NCI-H1694 treated with DMSO at 0.1 percent for 48 hours (cell line): ENCODE measurements around the gene CHD9.
"Not testable (repeated sequence)": the region's sequence is repeated elsewhere in the genome, so short reads cannot be mapped to it uniquely, and the experiment has no call there.

Experiments
- DNase-seq: peaks from one replicate; lab custom pipeline; 2025; lab: John Stamatoyannopoulos, UW

CHD9 gene

GRCh38 chr16:53207810-53208752 is 153.3 kb downstream of the CHD9 start:
- DNase-seq: peak; percentile 90

DNA sequence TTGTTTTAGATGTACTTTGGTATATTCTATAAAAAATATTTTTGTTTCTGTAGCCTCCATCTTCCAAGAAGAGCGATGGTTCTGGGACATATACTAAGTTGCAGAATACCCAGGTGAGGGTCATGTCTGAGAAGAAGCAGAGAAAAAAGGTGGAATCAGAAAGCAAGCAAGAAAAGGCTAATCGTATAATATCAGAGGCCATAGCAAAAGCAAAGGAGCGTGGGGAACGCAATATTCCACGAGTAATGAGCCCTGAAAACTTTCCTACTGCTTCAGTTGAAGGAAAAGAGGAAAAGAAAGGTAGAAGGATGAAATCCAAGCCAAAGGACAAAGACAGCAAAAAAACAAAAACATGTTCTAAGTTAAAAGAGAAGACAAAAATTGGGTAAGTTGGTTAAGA is 154.6 kb downstream of the CHD9 start:
- DNase-seq: no peak

GRCh38 chr16:53209877-53210276 is 155.1 kb downstream of the CHD9 start:
- no peak for DNase-seq

- DNase-seq: no peak
These were observed 156.5 kb downstream of the CHD9 start for GRCh38 chr16:53211253-53211652.

- DNase-seq: no peak
These were observed 158.1 kb downstream of the CHD9 start for GRCh38 chr16:53212893-53213223.

- no peak for DNase-seq
These were observed 158.8 kb downstream of the CHD9 start for GRCh38 chr16:53213542-53213941.

GRCh38 chr16:53216798-53217197 is 162.0 kb downstream of the CHD9 start:
- DNase-seq: no peak

DNA sequence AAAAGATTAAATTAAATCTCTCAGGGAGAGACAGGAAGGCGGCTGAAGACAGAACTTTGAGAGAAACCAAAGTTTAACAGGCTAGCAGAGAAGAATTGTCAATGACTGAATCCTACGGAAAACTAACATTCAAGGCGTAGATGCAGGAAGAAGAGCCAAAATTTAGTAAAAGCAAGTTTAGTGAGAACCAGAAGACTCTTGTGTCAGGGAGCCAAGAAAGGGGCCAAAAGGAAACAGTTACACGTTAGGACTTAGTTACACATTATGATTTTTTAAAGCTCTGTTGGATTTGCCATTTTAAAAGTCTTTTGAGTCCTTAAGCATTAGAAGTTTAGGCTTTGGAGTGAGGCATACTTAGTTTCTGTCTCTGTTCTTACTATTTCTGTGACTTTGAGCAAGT is 164.6 kb downstream of the CHD9 start:
- DNase-seq: no peak

DNA sequence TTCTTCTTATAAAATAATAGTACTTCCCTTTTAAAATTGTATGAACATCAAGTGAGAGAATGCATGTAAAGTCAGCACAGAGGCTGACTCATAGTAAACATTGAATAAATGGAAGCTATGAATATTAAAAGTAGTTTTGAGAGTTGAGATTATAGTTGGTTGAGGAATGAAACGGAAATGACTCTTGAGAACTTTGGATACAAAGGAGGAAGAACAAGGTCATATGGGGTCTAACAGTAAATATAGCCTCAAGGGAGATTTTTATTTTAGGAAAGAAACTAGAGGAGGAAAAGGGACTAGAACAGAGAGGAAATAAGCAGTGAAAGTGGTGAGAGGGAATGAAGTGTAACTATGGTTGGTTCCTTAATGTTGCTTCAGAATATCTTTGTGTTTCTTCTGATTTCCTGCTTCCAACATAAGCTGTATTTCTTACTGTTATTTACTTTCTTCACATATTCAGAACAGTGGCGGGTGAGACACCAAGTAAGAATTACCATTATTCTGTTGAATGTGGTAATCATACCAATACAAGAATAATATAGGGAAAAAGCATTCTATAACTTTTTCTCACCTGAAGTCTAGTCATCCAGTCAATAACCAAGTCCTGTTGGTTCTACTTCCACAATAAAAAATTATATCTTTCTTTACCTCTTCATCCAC is 165.1 kb downstream of the CHD9 start:
- DNase-seq: no peak

DNA sequence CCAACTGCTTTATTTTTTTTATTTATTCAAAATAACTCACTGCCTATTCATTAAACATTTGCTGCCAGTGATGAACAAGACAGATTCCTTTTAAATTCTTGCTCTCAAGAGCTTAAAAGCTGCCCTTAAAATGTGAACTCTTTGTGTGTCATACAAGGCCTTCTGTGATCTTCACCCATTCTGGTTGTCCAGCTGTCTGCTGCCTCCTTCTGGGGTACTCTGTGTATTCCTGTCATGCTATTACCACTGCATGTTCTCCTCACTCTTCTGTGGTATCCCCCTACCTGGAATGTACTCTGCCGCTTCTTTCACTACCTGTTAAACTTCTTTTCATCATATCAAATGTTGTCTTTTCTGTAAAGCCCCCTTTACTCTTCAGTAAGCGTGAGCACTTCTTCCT is 165.8 kb downstream of the CHD9 start:
- DNase-seq: no peak

- no peak for DNase-seq
These were observed 170.3 kb downstream of the CHD9 start for GRCh38 chr16:53224951-53225533.

DNA sequence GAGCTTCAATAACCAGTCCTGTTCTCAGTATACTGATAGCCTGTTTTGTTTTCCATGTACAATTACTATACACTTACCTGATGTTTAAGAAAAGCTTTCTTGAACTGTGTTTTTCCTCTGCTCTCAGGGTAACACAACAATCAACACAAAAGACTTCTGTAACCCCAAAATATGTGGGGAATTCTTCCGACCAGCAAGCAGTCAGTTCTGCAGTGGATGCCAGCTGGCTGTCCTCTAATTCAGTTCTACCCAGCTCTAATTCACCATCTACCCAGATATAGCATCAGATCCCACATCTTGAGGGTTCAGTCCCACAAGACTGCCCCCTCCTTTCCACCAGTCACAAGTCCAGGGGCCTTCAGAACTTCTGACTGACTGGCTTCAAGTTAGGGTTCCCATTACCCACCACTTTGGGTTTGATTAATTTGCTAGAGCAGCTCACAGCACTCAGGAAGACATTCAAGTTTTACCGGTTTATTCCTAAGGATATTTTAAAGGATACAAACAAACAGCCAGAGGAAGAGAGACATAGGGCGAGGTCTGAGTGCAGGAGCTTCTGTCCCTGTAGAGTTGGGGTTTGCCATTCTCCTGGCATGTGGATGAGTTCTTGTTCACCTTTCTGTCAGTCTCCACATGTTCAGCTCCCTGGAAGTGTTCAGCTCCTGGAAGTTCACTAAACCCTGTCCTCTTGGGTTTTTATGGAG is 178.2 kb downstream of the CHD9 start:
- DNase-seq: no peak

- no peak for DNase-seq
These were observed 180.0 kb downstream of the CHD9 start for GRCh38 chr16:53234836-53235235.

DNA sequence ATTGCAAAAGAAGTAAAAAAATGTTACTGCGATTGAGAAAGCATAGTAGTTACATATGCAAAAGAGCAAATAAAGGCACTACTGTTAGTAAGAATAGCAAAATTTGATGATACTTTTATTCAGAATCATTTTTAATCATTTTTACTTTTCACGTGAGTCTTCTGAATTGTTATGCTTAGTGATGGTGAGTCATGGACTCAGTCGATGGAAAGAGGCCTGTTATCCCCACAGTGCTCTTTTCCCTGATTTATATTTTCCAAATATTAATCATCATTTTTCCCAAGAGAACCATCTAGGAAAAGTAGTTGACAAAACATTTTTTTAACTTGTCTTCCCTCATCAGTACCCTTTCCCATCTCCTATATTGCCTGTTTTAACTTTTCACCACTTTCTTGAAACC is 181.1 kb downstream of the CHD9 start:
- no peak for DNase-seq

DNA sequence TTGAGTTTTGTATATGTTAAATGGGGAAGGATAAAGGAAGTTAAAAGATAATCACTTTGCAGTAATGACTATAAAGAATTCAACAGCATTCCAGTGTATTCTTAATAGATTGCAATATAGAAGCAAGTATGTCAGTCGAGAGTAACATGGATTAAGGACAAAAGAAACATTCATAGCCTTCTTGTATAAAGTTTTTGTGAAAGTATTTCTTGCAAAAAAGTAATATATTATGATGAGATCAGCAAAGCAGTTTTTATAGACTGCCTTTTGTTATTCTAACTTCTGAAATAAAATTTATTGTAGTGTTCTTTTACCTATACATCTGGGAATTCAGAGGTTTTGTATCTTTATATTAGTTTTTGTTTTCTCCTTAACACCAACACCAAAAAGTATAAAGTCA is 194.5 kb downstream of the CHD9 start:
- no peak for DNase-seq

DNA sequence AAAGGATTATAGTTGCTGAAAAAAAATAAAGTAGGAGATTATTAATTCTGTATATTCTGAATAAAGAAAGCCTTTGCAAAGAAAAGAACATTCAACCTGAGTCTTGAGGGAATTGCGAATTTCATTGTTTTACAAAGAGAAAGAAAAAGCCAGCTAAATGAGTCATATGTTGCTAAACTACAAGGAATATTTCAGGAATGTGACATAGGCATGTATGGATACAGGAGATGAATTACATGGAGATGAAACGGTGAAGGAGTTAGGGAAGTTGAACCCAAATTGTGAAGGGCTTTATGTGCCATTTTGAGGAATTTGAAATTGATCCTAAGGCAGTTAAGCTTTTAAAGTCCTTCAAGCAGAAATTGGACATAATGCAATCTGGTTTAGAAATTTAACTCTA is 202.2 kb downstream of the CHD9 start:
- no peak for DNase-seq

DNA sequence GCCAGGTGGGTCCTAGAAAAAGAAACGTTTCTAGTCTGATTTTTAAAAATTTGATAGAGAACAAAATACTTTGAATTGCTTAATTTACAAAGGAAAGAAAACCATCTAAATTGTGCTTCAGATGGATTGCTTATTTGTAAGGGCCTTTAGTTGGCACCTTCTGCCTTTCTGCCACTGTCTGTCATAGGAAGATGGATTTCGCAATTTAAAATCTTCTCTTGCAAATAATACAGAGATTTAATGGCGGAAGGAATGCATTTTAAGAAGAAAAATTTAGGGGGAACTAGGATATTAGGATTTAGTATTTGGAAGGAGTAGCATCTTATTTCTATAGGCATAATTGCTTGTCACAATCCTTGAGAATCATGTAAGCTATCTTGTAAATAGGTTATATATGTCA is 204.0 kb downstream of the CHD9 start:
- DNase-seq: no peak

DNA sequence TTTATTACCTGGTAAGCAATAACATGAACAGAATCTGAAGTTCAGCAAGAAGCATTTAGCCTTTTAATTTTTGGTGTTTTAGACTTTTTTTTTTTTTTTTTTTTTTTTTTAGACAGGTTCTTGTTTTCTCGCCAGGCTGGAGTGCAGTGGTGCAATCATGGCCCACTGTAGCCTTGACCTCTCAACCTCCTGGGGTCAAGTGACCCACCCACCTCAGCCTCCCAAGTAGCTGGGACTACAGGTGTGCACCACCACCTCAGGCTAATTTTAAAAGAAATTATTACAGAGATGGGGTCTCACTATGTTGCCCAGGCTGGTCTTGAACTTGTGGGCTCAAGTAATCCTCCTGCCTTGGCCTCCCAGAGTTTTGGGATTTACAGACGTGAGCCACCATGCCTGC is 206.5 kb downstream of the CHD9 start:
- DNase-seq: no peak

DNA sequence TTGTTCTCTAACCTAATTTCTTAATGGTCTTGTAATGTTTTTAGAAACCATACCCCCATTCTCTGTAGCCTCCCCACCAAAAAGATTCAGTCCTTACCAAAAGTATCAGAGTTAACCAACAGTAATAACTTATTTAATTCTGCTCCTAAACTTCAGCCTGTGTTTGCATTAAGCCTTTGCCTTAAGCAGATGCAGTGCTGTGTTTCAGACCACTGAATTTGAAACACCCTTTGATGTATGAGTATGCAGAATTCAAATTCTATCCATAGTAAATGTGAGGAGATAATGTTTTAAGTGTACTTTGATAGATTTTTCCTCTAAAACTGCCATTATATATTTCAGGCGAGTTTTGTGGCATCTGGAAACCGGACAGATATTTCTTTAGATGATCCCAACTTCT is 207.9 kb downstream of the CHD9 start:
- DNase-seq: no peak

GRCh38 chr16:53266156-53266555 is 211.4 kb downstream of the CHD9 start:
- DNase-seq: no peak

DNA sequence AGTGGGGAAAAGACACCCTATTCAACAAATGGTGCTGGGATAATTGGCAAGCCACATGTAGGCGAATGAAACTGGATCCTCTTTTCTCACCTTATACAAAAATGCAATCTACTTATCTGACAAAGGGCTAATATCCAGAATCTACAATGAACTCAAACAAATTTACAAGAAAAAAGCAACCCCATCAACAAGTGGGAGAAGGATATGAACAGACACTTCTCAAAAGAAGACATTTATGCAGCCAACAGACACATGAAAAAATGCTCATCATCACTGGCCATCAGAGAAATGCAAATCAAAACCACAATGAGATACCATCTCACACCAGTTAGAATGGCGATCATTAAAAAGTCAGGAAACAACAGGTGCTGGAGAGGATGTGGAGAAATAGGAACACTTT is 223.7 kb downstream of the CHD9 start:
- not testable (repeated sequence) for DNase-seq

- DNase-seq: no peak
These were observed 226.5 kb downstream of the CHD9 start for GRCh38 chr16:53281280-53281679.

DNA sequence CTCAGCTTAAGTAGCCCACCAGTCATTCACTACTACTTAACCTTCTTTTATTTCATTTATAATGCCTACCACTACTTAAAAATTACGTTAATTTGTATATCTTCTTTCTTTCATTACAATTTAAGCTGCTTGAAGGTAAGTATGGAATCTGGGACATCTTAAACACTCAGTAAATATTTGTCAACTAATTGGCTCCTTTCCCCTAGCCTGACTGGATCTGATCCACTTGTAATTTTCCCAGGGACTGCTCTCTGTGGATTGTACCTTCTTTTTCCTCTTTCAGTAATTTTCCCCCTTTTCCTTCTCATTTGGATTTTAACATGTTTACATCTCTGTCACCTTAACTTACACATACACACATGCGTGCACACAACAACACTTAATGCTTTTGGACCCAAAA is 227.1 kb downstream of the CHD9 start:
- DNase-seq: no peak
